H1 (cell line): ENCODE measurements around the gene CEP350. TPM values are rescaled to one million over a fixed set of nuclear protein-coding genes. Genes with fewer than 3 reads are reported as not detected.

Experiments used
- CBX5 ChIP-seq: fragments of 300-800, 300-1000 bp; sonication (generic); IDR thresholded peaks from 2 replicates; pipeline ENCODE4 v1.7.1; 2016; ENCODE audit warnings: antibody characterized with exemption, low read length, low read depth
- CHD7 ChIP-seq: fragments of 300-600 bp; sonication (generic); IDR thresholded peaks from 2 replicates; pipeline ENCODE4 v1.7.1; 2012; ENCODE audit warnings: low read length, moderate library complexity, mild to moderate bottlenecking, inconsistent platforms; ENCODE audit not compliant: insufficient replicate concordance
- E2F6 ChIP-seq: IDR thresholded peaks from 2 replicates; pipeline ENCODE4 v1.6.1; 2012; ENCODE audit warnings: inconsistent platforms
- JUN ChIP-seq: IDR thresholded peaks from 2 replicates; pipeline ENCODE4 v1.6.1; 2011; ENCODE audit warnings: low read depth, mild to moderate bottlenecking, improper control_type of control experiment, low read length
- KDM1A ChIP-seq: fragments of 200-600, 300-600 bp; sonication (generic); IDR thresholded peaks from 2 replicates; pipeline ENCODE4 v1.7.1; 2016; ENCODE audit warnings: mild to moderate bottlenecking, low read length, borderline replicate concordance
- RXRA ChIP-seq: IDR thresholded peaks from 2 replicates; pipeline ENCODE4 v1.6.1; 2011; ENCODE audit warnings: low read depth, mild to moderate bottlenecking, low read length, moderate library complexity; ENCODE audit not compliant: insufficient read depth
- SIRT6 ChIP-seq: IDR thresholded peaks from one replicate; pipeline ENCODE4 v1.7.1; 2012; ENCODE audit warnings: low read length, inconsistent platforms
- SP1 ChIP-seq: IDR thresholded peaks from 2 replicates; pipeline ENCODE4 v1.6.1; 2011; ENCODE audit warnings: low read depth, low read length
- TEAD4 ChIP-seq: IDR thresholded peaks from 2 replicates; pipeline ENCODE4 v1.6.1; 2012; ENCODE audit warnings: low read depth, low read length, inconsistent platforms, mixed read lengths
- USF2 ChIP-seq: IDR thresholded peaks from 2 replicates; pipeline ENCODE4 v1.6.1; 2011; ENCODE audit warnings: low read length, improper control_type of control experiment
- polyA plus RNA-seq, 7 experiments: library from polyadenylated mRNA; depleted of rRNA in 3 of 7; stranded (reverse) in 5 of 7; unstranded in 2 of 7; fragments of >200 nt in 5 of 7; fragments of 200-250 nt in 2 of 7; gene quantifications; 1 replicate in 5 of 7; 2 replicates in 1 of 7; 4 replicates in 1 of 7; pipeline versions ENCODE4 v1.2.1 to v1.2.3, GENCODE V29; 2011 to 2013; ENCODE audit warnings: missing spikeins in 2 of 7, mixed read lengths in 2 of 7
- total RNA-seq: library from RNA; stranded (reverse); fragmentation: NEBNext Ultra II Directional; extraction: Animal tissue kit (Norgen Biotek cat#: 25700); gene quantifications from 2 replicates; pipeline ENCODE4 v1.2.1, GENCODE V29; 2021

The CEP350 gene
- total and polyA plus RNA-seq, 2 of the 8 experiments (the other 6 are each of a cell fraction or from before 2014, with no cell fraction given): 5.6 to 39.4 TPM

GRCh38 chr1:180033390-180033789, 78.8 kb downstream of the CEP350 start (continued):
- TF ChIP-seq CHD7: no peak
- TF ChIP-seq SIRT6: no peak
- no peak for TF ChIP-seq USF2
- TF ChIP-seq CBX5: no peak
- no peak for TF ChIP-seq SP1
- TF ChIP-seq JUN: no peak
- no peak for TF ChIP-seq RXRA
- no peak for TF ChIP-seq TEAD4
- TF ChIP-seq KDM1A: no peak
- TF ChIP-seq E2F6: no peak
